Activated T-cell treated with anti-CD3 and anti-CD28 coated beads, Interleukin-2, amount 50 U/mL, for 72 hours (primary cell): ENCODE measurements around the gene ARHGEF16. TPM values are rescaled to one million over a fixed set of nuclear protein-coding genes. Genes with fewer than 3 reads are reported as not detected.

Experiments
- ATAC-seq, 2 donors: fragments of 150-1000 bp; cut with Tn5 transposase; replicated peaks in 1 of 2; 2 replicates each; pipeline ENCODE4 v1.10.0; 2021; ENCODE audit warnings: moderate library complexity in 2 of 2, mild to moderate bottlenecking in 1 of 2
- DNase-seq, 2 donors: peaks; one replicate each; pipeline ENCODE4 v3.0.0; 2021 to 2022; ENCODE audit warnings: mixed read lengths in 1 of 2
- H3K27ac Mint-ChIP-seq: one replicate; pipeline ENCODE4 v1.8.0; 2022; ENCODE audit warnings: mild to moderate bottlenecking, moderate library complexity, mixed read lengths
- H3K27me3 Mint-ChIP-seq: one replicate; pipeline ENCODE4 v1.8.0; 2022; ENCODE audit warnings: low read depth, mixed read lengths
- H3K36me3 Mint-ChIP-seq, 2 donors: one replicate each; pipeline ENCODE4 v1.8.0; 2022; ENCODE audit warnings: mixed read lengths in 2 of 2, mild to moderate bottlenecking in 1 of 2; ENCODE audit not compliant: insufficient read depth in 2 of 2
- H3K4me1 Mint-ChIP-seq: one replicate; pipeline ENCODE4 v1.8.0; 2022; ENCODE audit warnings: low read depth, mixed read lengths
- H3K4me3 Mint-ChIP-seq, 2 donors: one replicate each; pipeline ENCODE4 v1.8.0; 2022; ENCODE audit warnings: mild to moderate bottlenecking in 2 of 2, mixed read lengths in 2 of 2, moderate library complexity in 2 of 2
- H3K9me3 Mint-ChIP-seq, 2 donors: one replicate each; pipeline ENCODE4 v1.8.0; 2022; ENCODE audit warnings: mixed read lengths in 2 of 2
- total RNA-seq, 2 donors: library from RNA; stranded (reverse); gene quantifications; one replicate each; pipeline ENCODE4 v1.2.3, GENCODE V29; 2022

Gene ARHGEF16
- total RNA-seq, 2 donors from 2014 or later, result 0.14 TPM; not detected in 1

DNA sequence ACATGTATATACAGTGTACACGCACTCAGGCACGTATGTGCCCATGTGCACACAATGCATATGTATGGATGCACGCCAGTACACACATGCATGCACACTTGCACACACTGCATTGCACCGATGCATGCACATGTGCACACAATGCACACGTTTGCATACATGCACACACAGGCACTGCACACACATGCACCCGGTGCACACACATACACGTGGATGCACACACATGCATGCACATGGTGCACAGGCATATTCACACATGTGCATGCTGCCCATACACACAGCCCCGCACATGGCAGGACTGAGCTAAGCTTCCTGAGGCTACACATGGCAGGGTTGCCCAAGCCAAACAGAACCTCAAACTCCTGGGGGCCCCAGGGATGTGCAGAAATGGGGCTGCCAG is 19.6 kb downstream of the ARHGEF16 start:
- no peaks in the 10 kb centered on the region for H3K36me3 Mint-ChIP-seq
- no peaks in the 10 kb centered on the region for H3K4me1 Mint-ChIP-seq
- no peaks in the 10 kb centered on the region for H3K9me3 Mint-ChIP-seq
- ATAC-seq, result no peak
- H3K27me3 Mint-ChIP-seq, result no peaks in the 10 kb centered on the region
- DNase-seq, result no peak
- H3K27ac Mint-ChIP-seq, result no peak overlapping the region
- no peak overlapping the region for H3K4me3 Mint-ChIP-seq

DNA sequence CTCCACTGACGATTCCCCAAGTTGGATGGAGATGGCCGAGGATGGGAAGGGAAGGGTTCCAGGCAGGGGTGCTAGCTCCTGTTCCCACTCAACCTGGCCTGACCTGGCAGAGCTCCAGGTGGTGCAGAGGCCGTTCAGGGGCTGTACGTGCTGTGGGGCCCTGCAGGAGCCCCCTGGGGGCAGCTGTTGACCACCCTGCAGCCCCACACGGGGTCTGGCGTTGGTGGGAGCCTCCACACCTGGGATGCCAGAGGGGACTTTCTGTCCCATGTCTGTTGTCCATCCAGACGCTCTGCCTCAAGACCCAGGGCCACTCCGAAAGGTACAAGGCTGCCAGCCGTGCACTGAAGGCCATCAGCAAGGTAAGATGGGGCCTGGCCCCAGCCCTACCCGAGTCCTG is 20.0 kb downstream of the ARHGEF16 start:
- H3K36me3 Mint-ChIP-seq, result no peaks in the 10 kb centered on the region
- no peak overlapping the region for H3K4me3 Mint-ChIP-seq
- no peak for DNase-seq
- H3K9me3 Mint-ChIP-seq, result no peaks in the 10 kb centered on the region
- H3K4me1 Mint-ChIP-seq, result no peaks in the 10 kb centered on the region
- no peak for ATAC-seq
- no peaks in the 10 kb centered on the region for H3K27me3 Mint-ChIP-seq
- H3K27ac Mint-ChIP-seq, result no peak overlapping the region

DNA sequence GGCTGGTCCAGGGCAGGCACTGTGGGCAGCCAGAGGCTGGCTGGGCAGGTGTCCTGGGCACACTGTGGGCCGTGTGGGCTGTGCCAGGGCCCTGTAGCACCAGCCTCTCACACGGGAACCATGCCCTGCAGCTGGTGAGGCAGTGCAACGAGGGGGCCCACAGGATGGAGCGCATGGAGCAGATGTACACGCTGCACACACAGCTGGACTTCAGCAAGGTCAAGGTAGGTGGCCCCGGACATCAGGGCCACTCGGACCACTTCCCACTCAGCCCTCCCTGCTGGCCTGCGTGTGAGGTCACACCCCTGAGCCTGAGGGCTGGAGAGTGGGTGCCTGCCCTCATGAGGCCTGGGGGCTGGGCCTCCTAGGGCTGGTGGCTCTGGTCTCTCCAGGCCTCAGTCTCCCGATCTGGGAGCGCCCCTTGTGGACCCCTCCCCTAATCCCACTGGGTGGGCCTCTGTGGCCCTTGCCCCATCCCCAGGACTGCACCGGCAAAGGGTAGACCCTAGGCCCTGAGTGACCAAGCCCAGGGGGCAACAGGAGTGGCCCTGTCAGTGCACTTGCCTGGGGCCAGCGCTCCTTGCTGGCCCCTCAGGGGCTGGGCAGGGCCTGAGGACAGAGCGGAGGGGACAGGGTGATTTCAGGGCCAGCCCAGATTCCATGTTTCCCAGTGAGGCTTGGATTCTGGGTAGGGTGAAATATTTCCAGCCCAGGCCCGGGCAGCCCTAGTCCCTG is 21.5 kb downstream of the ARHGEF16 start:
- ATAC-seq (no peak), DNase-seq (no peak)
- Mint-ChIP-seq H3K27ac (no peak overlapping the region), H3K27me3 (no peaks in the 10 kb centered on the region), H3K4me1 (no peaks in the 10 kb centered on the region), H3K4me3 (no peak overlapping the region), H3K36me3 (no peaks in the 10 kb centered on the region), H3K9me3 (no peaks in the 10 kb centered on the region)

DNA sequence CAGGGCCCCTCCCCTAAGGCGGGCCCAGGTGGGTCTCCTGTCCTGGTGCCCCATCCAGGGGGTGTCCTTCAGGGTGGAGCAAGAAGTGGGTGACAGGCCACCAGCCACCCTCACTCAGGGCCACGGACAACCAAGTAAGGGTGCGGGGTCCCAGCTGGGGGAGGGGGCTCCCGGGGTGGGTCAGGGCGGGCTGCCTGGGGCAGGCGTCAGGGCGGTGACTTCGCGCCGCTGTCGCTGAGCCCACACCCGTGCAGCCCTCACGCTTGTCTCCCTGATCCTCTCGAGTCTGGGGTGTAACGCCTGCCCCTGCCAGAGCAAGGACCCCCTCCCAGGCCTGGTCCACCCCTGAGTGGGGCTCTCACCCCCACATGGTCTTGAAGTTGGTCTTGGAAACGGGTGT is 22.2 kb downstream of the ARHGEF16 start:
- H3K27ac Mint-ChIP-seq, result no peak overlapping the region
- H3K27me3 Mint-ChIP-seq, result no peaks in the 10 kb centered on the region
- H3K9me3 Mint-ChIP-seq, result no peaks in the 10 kb centered on the region
- no peaks in the 10 kb centered on the region for H3K36me3 Mint-ChIP-seq
- H3K4me3 Mint-ChIP-seq, result no peak overlapping the region
- DNase-seq, result no peak
- ATAC-seq, result no peak
- H3K4me1 Mint-ChIP-seq, result no peaks in the 10 kb centered on the region

DNA sequence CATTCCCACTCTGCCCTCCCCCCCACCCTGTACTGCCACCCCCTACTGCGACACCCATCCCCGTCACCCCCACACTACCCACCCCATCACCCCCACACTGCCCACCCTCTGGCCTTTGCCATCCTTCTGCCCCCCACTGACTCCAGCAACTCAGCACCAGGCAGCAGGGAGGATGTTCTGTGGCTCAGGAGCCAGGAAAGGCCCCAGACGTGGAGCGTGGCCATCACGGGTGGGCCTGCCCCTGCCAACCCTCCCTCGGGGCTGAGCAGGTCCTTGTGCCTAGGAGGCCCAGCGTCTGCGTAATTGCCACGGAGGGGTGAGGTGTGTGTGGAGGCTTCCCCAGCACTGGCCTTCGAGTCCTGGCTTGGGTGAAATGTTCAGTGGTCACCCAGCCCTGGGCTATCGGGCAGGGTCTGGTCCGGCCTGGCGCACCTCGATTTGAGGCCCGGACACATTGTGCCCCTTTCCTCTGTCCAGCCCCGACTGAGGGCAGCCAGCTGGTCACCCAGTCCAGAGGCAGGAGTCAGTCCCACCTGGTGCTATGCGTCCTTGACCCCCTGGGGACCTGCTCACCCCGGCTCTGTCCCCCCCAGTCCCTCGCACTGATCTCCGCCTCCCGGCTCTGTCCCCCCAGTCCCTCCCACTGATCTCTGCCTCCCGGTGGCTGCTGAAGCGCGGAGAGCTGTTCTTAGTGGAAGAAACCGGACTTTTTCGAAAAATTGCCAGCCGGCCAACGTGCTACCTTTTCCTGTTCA is 23.0 kb downstream of the ARHGEF16 start:
- no peaks in the 10 kb centered on the region for H3K27me3 Mint-ChIP-seq
- H3K36me3 Mint-ChIP-seq, result no peaks in the 10 kb centered on the region
- no peak overlapping the region for H3K27ac Mint-ChIP-seq
- no peaks in the 10 kb centered on the region for H3K4me1 Mint-ChIP-seq
- DNase-seq (no peak), ATAC-seq (no peak)
- no peaks in the 10 kb centered on the region for H3K9me3 Mint-ChIP-seq
- H3K4me3 Mint-ChIP-seq, result no peak overlapping the region

DNA sequence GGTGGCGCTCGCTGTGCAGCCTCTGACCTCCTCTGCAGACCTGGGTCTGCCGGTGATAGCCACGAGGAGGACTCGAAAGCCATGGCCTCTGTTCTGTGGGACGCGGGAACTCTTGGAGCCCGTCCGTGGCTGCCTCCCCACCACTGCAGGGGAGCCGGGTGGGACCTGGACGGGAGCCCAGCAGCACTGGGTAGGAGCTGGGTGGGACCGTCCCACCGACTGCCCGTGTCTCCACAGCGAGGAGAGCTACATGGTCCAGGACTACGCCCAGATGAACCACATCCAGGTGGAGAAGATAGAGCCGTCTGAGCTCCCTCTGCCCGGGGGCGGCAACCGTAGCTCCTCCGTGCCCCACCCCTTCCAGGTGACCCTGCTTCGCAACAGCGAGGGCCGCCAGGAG is 23.7 kb downstream of the ARHGEF16 start:
- Mint-ChIP-seq H3K36me3 (no peaks in the 10 kb centered on the region), H3K27me3 (no peaks in the 10 kb centered on the region), H3K4me1 (no peaks in the 10 kb centered on the region), H3K4me3 (no peak overlapping the region), H3K9me3 (no peaks in the 10 kb centered on the region), H3K27ac (no peak overlapping the region)
- DNase-seq, result no peak
- ATAC-seq, result no peak

DNA sequence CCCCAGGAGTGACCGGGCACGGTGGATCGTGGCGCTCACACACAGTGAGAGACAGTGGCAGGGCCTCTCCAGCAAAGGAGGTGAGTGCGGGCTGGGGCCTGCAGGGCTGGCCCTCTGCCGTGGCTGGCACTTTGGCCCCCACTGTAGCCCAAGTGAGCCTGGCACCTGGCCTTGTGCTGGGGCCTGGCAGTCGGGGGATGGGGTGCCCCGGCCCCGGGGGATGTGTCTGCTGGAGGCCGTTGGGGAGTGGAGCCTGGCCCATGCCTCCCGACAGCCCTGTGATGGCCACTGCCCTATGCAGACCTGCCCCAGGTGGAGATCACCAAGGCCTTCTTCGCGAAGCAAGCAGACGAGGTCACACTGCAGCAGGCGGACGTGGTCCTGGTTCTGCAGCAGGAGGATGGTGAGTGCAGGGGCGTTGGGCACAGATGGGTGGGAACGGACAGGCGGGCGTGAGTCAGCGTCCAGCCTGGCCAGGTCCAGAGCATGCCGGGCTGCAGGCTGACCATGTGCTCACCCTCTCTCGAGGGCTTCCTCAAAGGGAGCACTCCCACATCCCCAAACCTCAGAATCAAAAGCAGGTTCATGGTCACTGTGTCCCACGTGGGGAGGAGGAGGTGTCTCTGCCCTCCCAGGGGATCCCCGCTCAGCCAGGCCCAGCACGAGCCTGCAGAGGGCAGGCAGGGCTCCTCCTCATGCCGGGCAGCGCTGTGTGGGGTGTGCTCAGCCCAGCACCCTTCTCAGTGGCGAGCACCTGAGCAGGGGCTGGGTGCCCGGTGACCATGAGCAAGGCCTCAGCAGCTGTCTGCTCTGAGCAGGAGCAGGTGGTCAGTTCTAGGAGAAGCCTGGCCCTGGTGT is 25.3 kb downstream of the ARHGEF16 start:
- no peaks in the 10 kb centered on the region for H3K36me3 Mint-ChIP-seq
- no peaks in the 10 kb centered on the region for H3K27me3 Mint-ChIP-seq
- ATAC-seq (no peak), DNase-seq (no peak)
- H3K4me1 Mint-ChIP-seq, result no peaks in the 10 kb centered on the region
- H3K27ac Mint-ChIP-seq, result no peak overlapping the region
- no peak overlapping the region for H3K4me3 Mint-ChIP-seq
- H3K9me3 Mint-ChIP-seq, result no peaks in the 10 kb centered on the region

DNA sequence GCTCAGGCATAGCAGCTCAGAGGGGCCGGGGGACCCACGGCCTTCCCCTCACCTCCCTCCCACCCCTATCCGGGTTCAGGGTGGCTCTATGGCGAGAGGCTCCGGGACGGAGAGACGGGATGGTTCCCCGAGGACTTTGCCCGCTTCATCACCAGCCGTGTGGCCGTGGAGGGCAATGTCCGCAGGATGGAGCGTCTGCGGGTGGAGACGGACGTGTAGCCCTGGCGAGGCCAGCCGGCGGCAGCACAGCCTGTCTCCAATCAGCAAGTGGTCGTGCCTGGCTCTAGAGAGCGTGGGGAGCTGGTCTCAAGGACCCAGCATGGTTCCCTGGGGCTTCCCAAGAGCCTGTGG is 25.9 kb downstream of the ARHGEF16 start:
- Mint-ChIP-seq H3K4me3 (no peak overlapping the region), H3K27me3 (no peaks in the 10 kb centered on the region), H3K27ac (no peak overlapping the region), H3K9me3 (no peaks in the 10 kb centered on the region), H3K4me1 (no peaks in the 10 kb centered on the region), H3K36me3 (no peaks in the 10 kb centered on the region)
- DNase-seq (no peak), ATAC-seq (no peak)

DNA sequence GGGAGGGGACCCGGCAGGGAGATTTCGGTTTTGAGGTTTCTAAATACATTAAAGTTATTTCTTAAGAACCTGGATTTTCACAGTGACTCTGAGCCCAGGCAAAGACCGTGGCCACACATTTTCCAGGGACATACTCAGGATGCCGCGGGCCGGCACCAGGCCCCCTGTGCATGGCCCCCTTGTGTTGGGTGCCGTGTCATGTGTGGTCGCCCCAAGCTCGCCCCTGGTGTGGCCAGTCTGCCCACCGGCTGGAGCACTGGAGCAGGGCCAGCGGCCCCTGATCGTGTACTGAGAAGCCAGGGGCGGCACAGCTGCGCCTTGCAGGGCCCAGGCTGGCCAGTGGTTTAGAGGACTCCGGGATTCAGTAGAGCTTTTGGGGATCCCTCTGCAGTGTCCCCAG is 26.6 kb downstream of the ARHGEF16 start:
- no peak overlapping the region for H3K27ac Mint-ChIP-seq
- H3K36me3 Mint-ChIP-seq, result no peaks in the 10 kb centered on the region
- DNase-seq, result no peak
- H3K4me1 Mint-ChIP-seq, result no peaks in the 10 kb centered on the region
- no peak overlapping the region for H3K4me3 Mint-ChIP-seq
- H3K27me3 Mint-ChIP-seq, result no peaks in the 10 kb centered on the region
- no peaks in the 10 kb centered on the region for H3K9me3 Mint-ChIP-seq
- no peak for ATAC-seq

DNA sequence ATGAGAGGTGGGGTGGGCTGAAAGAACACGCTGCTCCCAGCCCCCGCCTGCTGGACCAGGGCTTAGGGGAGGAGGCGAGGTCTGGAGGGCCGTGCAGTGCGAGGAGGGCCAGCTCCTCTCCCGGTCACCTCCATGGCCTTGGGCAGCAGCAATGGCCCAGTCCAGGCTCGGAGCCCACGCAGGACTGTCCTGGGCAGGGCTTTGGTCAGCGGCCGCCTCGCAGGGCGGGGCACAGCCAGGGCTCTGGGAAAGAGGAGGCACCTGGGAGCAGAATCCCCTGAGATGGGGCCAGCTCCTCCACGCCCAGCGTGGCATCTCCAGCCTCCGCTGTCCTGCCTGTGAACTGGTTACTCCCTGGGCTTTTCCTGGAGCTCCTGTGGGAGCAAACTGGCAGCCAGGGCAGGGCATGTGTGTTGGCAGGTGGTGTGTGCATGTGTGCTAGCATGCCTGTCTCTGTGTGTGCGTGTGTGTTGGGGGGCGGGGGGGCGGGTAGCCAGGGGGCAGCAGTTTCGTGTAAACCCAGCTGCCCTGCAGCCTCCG is 27.4 kb downstream of the ARHGEF16 start:
- H3K27ac Mint-ChIP-seq, result no peak overlapping the region
- H3K36me3 Mint-ChIP-seq, result no peaks in the 10 kb centered on the region
- ATAC-seq (no peak), DNase-seq (no peak)
- no peak overlapping the region for H3K4me3 Mint-ChIP-seq
- H3K9me3 Mint-ChIP-seq, result no peaks in the 10 kb centered on the region
- no peaks in the 10 kb centered on the region for H3K27me3 Mint-ChIP-seq
- H3K4me1 Mint-ChIP-seq, result no peaks in the 10 kb centered on the region

DNA sequence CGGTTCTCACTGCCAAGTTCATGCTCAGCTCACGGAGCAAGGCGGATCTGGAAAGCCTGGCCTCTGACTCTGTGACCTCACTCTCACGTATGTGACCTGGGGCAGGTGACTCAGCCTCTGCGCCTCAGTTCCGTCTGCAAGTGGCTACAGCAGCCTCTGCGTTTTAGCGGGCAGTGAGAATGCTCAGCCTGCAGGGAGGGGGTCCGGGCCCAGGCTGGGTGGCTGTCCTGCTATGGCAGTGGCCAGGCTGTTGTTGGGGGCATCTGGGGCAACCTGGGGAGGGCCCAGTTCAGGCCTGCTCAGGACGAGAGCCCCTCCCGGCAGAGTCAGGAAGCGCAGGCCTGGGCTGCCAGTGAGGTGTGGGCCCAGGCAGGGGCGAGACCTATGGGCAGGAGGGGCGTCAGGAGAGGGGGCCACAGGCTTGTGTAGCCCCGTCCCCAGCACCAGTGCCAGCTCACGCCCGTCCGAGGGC is 27.9 kb downstream of the ARHGEF16 start:
- peak in 1 of 2 donors; percentile 48 for ATAC-seq
- Mint-ChIP-seq H3K27me3 (no peaks in the 10 kb centered on the region), H3K4me1 (no peaks in the 10 kb centered on the region)

DNA sequence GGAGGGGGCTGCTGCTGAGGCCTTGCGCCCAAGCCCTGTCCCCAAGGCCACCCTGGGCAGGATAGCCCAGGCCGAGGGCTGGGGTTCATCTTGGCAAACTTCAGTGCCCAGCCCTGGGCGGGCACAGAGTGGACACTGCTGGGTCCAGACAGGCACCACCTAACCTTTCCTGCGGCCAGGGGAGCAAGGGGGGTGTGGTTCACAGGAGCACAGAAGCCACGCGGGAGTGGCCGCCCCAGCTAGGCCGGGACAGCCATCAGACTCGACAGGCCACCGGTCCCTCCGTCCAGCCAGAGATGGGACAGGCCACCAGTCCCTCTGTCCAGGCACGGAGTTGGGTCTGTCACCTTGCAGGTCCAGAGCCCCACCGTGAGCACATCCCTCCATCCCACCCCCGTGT is 28.9 kb downstream of the ARHGEF16 start:
- Mint-ChIP-seq H3K36me3 (no peaks in the 10 kb centered on the region), H3K27ac (no peak overlapping the region), H3K9me3 (peaks cover 0 to 2% of the 10 kb centered on the region in 2 donors), H3K4me3 (no peak overlapping the region), H3K27me3 (no peaks in the 10 kb centered on the region), H3K4me1 (no peaks in the 10 kb centered on the region)
- DNase-seq, result no peak
- ATAC-seq, result no peak

More for the DNA sequence above, 27.9 kb downstream of the ARHGEF16 start:
- no peaks in the 10 kb centered on the region for H3K36me3 Mint-ChIP-seq
- DNase-seq, result peak; percentile 4 to 22
- H3K27ac Mint-ChIP-seq, result no peak overlapping the region
- H3K9me3 Mint-ChIP-seq, result no peaks in the 10 kb centered on the region
- no peak overlapping the region for H3K4me3 Mint-ChIP-seq
